RWPE1 (cell line): ENCODE data around the gene ADORA1.

ENCODE experiments used
- CTCF ChIA-PET: fragments of 350-600 bp; sonication (Branson Sonifier 250); formaldehyde crosslinking; extraction: SDS; loops from one replicate; lab custom pipeline; 2021; lab: Yijun Ruan, JAX
- POLR2A ChIA-PET: fragments of 400-600 bp; formaldehyde crosslinking; extraction: SDS; loops from one replicate; lab custom pipeline; 2020; ENCODE audit warnings: antibody characterized with exemption; ENCODE audit not compliant: low non-redundant PET; lab: Yijun Ruan, JAX
- DNase-seq: peaks from one replicate; pipeline ENCODE4 v3.0.0; 2012; ENCODE audit warnings: low spot score
- H3K27ac ChIP-seq: fragments of 450-650 bp; 2 replicates; pipeline ENCODE4 v1.5.1; 2017
- TF ChIP-seq, protein P1 (sequence below): fragments of 450-650 bp; conservative IDR thresholded peaks from 2 replicates; pipeline ENCODE4 v1.5.1; 2017; ENCODE audit warnings: low read depth, mild to moderate bottlenecking

ADORA1 gene

DNA sequence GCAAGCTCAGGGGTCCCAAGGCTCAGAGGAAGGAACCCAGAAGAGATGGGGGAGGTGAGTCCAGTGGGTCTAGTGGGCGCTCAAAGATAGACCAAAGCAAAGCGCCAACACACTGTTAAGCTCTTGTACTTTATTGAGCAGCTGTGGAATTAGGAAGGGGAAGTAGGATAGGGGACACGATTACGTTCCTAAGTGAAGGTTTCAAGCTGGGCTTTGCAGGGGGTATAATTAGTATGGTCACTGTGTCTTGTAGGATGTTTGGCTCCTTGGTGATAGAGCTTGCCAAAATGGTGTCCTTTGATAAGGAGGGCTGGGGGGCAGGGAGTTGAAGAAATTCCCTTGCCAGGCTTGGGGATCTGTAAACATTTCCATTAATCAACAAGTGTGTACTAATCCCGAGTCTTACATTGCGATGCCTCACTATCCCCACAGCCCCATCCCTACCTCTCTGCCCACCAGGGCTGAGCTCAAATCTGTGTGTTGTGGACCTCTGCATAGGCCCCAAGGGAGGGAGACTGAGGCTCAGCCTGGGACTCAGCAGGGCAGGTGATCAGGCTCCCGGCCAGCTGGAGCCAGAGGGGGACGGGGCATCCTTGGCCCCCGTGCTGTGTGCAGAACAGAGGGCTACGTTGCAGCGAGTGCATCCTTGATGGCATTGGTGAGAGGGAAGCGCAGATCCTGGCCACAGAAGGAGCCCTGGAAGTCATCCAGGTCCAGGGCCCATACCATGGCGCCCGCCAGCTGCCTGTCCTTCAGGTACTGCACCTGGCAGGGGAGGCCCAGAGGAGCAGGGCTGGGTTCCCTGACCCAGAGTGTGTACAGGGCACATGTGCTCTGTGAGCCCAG, 51.5 kb downstream of the ADORA1 start:
- ChIA-PET CTCF (interaction anchor here (0.6 to 1.4 kb wide), 7 partner anchors 13 to 179 kb away, joined by 3 to 6 read pairs (median 3); no protein-coding TSS in a partner anchor), POLR2A (no interaction called here)
- TF ChIP-seq, protein P1, sequence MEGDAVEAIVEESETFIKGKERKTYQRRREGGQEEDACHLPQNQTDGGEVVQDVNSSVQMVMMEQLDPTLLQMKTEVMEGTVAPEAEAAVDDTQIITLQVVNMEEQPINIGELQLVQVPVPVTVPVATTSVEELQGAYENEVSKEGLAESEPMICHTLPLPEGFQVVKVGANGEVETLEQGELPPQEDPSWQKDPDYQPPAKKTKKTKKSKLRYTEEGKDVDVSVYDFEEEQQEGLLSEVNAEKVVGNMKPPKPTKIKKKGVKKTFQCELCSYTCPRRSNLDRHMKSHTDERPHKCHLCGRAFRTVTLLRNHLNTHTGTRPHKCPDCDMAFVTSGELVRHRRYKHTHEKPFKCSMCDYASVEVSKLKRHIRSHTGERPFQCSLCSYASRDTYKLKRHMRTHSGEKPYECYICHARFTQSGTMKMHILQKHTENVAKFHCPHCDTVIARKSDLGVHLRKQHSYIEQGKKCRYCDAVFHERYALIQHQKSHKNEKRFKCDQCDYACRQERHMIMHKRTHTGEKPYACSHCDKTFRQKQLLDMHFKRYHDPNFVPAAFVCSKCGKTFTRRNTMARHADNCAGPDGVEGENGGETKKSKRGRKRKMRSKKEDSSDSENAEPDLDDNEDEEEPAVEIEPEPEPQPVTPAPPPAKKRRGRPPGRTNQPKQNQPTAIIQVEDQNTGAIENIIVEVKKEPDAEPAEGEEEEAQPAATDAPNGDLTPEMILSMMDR = no peak
- no peak overlapping the region for H3K27ac ChIP-seq
- DNase-seq = no peak

DNA sequence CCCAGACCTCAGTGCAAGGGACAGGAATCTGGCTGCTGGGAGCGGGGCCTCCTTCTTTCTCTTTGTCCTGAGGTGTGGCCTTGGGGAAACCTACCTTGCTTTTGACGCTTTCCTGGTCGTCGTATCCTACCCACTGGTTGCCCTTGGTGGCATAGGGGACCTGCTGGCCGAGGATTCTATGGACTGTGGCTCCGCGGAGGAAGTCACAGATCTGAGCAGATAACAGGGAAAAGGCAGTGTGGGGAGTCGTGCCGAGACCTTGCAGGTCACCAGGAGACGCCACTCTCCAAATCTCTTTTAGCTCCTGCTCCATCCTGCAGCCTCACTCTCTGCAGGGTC, 52.1 kb downstream of the ADORA1 start:
- no peak overlapping the region for H3K27ac ChIP-seq
- DNase-seq = no peak
- ChIA-PET POLR2A (no interaction called here), CTCF (interaction anchor here (1.4 kb wide), 1 partner anchor 31 kb away, joined by 3 read pairs; no protein-coding TSS in a partner anchor)
- TF ChIP-seq, protein P1 = no peak

DNA sequence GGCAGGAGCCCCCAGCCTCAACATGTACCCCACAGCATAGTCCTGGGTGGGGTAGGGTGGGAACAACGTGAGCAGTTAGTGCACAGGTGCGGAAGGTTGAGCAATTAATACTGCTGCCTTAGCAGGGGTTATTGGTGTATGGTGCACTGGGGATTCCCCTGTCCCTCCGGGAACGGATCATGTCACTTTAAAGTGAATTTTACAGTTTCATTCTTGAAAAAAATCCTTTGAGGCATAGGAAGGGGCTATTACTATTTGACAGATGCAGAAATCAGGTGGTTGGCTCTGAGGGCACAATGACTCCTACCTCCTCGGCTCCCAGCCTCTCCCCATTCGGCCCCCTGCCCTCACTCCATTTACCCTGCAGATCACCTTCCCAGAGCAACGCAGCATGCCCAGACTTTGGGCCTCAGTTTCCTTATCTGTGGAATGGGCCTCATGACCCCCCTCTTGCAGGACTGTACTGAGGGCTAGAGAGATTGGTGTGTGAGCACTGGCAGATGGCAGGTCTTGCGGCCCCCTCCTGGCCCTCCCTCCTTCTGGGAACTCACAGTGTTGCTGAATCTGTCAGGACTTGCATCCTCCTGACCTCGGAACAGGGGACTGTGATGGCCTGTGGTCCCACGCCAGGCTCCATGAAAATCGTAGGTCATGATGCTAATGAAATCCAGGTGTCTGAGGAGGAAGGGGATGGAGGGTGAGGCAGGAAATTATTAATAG, 53.2 kb downstream of the ADORA1 start:
- DNase-seq = no peak
- no peak overlapping the region for H3K27ac ChIP-seq
- ChIA-PET CTCF (interaction anchor here (0.6 to 4.0 kb wide), 2 partner anchors 9 to 19 kb away, joined by 3 to 23 read pairs; no protein-coding TSS in a partner anchor), POLR2A (no interaction called here)
- TF ChIP-seq, protein P1 = no peak

DNA sequence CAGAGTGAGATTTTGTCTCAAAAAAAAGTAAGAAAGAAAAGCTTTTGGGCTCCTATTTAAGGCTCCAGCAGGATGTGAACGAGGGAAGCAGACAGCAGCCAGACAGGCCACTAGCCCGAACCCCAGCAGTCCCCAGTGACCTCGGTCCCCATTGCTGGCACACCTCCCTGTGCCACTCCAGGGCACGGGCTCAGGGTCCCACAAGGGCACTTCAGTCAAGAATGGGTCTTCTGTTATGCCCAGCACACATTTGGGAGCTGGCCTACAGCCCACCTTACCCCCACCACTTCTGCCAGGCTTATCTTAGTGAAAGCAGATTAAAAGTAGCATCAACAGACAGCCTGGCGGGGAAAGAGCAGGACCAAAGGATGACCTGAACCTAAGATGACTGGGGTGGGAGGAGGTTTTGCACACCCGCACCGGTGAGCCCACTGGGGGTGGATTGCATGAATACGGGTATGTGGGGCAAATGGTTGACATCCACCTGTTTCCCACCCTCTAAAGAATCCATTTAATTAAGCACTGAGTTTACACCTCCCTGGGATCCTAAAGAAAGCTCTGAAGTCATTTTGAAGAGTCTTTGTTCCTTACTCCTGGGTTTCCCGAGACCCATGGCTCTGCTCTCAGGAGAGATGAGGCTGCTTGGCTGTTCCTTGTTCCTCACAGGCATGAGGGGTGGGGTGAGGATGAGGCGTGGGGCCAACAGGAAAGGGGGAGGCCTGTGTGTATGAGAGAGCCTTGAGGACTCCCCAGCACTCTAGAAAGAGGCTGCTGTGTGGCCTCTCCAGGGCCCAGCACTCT, 54.3 kb downstream of the ADORA1 start:
- ChIA-PET CTCF (interaction anchor here (0.6 to 4.0 kb wide), 3 partner anchors 10 to 146 kb away, joined by 3 to 23 read pairs (median 3); no protein-coding TSS in a partner anchor), POLR2A (no interaction called here)
- TF ChIP-seq, protein P1 = no peak
- DNase-seq = no peak
- H3K27ac ChIP-seq = no peak overlapping the region

DNA sequence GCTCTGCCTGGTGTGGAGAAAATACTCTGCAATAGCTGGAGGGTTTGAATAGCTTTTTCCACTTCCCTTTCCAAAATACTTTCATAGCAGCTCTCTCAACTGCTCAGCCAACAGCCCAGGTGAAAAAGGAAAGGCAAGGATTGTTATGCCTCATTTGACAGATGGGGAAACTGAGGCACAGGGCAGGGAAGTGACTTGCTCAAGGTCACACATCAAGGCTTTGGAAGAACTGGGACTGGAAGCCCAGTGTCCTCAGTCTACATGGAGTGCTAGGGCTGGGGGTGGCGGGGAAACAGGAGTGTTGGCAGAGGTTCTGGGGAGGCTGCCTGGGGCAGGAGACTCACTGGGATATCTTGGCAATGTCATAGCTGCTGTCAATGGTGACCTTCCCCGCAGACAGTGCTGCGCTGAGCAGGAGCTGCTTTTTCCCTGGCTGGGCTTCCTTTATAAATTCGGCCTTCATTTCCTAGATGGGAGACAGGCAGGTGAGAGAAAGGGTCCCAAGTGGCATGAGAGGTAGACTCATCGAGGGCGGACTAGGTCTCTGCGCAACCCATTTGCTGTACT, 54.9 kb downstream of the ADORA1 start:
- POLR2A ChIA-PET = no interaction called here
- DNase-seq = no peak
- TF ChIP-seq, protein P1 = no peak
- CTCF ChIA-PET = interaction anchor here (0.6 to 4.0 kb wide), 3 partner anchors 10 to 997 kb away, joined by 3 to 23 read pairs (median 3); no protein-coding TSS in a partner anchor
- H3K27ac ChIP-seq = no peak overlapping the region
